GM10248 (cell line): ENCODE measurements around the gene SH3GL2.

ENCODE experiments used
- CTCF ChIA-PET: fragments of 300-600 bp; sonication (Branson Sonifier 250); formaldehyde crosslinking; extraction: SDS; loops from one replicate; lab custom pipeline; 2021; ENCODE audit warnings: antibody characterized with exemption; lab: Yijun Ruan, JAX
- POLR2A ChIA-PET: fragments of 350-650 bp; sonication (Branson Sonifier 250); formaldehyde crosslinking; extraction: SDS; loops from one replicate; lab custom pipeline; 2020; ENCODE audit warnings: antibody characterized with exemption; lab: Yijun Ruan, JAX
- DNase-seq: peaks from one replicate; pipeline ENCODE4 v3.0.0; 2012; ENCODE audit errors: extremely low spot score
- CTCF ChIP-seq: IDR thresholded peaks from 2 replicates; pipeline ENCODE4 v1.5.1; 2012; ENCODE audit warnings: mild to moderate bottlenecking, low read depth; ENCODE audit errors: extremely low read depth, missing control alignments, control extremely low read depth

The SH3GL2 gene

GRCh38 chr9:17627641-17628040 is 48.8 kb downstream of the SH3GL2 start:
- no peak for DNase-seq
- ChIA-PET CTCF (interaction anchor here (1.0 to 1.4 kb wide), 2 partner anchors 8 to 12 kb away, joined by 3 to 4 read pairs; no protein-coding TSS in a partner anchor), POLR2A (no interaction called here)
- TF ChIP-seq CTCF, result no peak

- CTCF ChIA-PET, result interaction anchor here (1.0 to 1.4 kb wide), 2 partner anchors 9 to 13 kb away, joined by 3 to 4 read pairs; no protein-coding TSS in a partner anchor
- POLR2A ChIA-PET, result no interaction called here
- no peak for TF ChIP-seq CTCF
- DNase-seq, result no peak
Measured at GRCh38 chr9:17628624-17629023, 49.8 kb downstream of the SH3GL2 start.

- ChIA-PET POLR2A (no interaction called here), CTCF (no interaction called here)
- TF ChIP-seq CTCF, result no peak
- DNase-seq, result no peak
Measured at GRCh38 chr9:17630531-17630949, 51.7 kb downstream of the SH3GL2 start.

- POLR2A ChIA-PET, result no interaction called here
- CTCF ChIA-PET, result no interaction called here
- TF ChIP-seq CTCF, result no peak
- no peak for DNase-seq
Measured at GRCh38 chr9:17631396-17631795, 52.5 kb downstream of the SH3GL2 start.

GRCh38 chr9:17632994-17633393 is 54.1 kb downstream of the SH3GL2 start:
- ChIA-PET POLR2A (no interaction called here), CTCF (interaction anchor here (1.1 to 1.5 kb wide), 2 partner anchors 25 to 30 kb away, joined by 3 to 4 read pairs; no protein-coding TSS in a partner anchor)
- DNase-seq, result no peak
- TF ChIP-seq CTCF, result no peak

DNA sequence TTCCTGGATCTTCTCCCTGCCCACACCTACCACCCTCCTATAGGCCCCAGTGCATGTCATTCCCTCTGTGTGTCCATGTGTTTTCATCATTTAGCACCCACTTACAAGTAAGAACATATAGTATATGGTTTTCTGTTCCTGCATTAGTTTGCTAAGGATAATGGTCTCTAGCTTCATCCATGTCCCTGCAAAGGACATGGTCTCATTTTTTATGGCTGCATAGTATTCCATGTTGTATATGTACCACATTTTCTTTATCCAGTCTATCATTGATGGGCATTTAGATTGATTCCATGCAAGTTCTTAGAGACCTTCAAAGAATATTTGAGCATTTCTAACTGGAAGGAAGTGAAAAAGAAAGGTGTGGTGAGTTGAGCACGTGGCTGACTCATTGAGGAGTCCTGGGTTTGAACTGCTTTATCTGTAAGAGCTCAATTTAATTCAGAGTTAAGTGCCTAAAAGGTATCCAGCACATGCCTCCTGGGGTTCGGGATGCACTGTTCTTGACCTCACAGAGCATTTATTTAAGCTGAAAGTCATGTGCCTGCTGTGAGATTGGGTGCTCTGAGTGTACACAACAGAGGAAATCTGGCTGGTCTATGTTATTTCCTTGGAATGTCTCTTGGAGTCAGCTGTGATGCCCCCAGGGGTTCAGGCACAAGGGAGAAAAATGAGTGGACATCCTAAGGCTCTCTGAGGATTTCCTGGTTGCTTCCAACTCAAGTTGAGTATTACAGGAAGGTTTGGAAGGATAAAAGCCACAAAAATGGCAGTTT is 56.4 kb downstream of the SH3GL2 start:
- CTCF ChIA-PET, result no interaction called here
- TF ChIP-seq CTCF, result no peak
- DNase-seq, result no peak
- POLR2A ChIA-PET, result no interaction called here

DNA sequence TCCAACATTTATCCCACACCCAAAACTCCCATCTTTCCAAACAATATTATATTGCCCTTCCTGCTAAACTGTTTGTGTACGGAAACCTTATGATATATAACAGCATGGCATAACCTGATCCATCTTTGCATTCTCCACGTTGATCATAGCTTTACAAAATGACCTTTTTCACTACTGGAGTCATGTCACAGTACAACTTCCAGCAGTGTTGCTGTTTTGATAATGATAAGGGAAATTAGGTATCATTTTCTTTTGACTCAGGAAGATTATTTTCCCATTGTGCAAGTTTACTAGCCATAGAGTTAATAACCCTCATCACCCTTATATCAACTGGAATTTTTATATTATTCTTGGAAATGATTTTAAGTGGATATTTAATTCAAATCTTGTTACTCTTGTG is 57.5 kb downstream of the SH3GL2 start:
- DNase-seq, result no peak
- TF ChIP-seq CTCF, result no peak
- ChIA-PET POLR2A (no interaction called here), CTCF (no interaction called here)
